IPS DF 19.7 (cell line): ENCODE results near the gene MMAB.

Source experiments
- DNase-seq: peaks from one replicate; pipeline ENCODE4 v3.0.0-alpha.2; 2013; ENCODE audit warnings: low read depth, low spot score

MMAB gene

DNA sequence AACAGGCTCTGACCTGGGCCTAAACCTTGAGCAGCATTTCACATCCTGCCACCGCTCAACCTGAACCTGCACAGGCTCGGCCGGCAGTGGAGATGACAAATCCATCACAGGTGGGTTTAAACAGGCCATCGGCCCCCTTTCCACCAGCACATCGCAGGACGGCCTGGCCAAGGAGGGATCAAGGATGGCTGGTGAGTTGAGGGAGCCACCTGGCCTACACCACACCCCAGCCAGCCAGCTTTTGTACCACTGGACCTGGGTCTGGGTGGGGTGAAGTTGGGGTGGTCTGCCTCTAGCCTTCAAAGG lies 14.2 kb downstream of the MMAB start:
- DNase-seq: no peak

DNA sequence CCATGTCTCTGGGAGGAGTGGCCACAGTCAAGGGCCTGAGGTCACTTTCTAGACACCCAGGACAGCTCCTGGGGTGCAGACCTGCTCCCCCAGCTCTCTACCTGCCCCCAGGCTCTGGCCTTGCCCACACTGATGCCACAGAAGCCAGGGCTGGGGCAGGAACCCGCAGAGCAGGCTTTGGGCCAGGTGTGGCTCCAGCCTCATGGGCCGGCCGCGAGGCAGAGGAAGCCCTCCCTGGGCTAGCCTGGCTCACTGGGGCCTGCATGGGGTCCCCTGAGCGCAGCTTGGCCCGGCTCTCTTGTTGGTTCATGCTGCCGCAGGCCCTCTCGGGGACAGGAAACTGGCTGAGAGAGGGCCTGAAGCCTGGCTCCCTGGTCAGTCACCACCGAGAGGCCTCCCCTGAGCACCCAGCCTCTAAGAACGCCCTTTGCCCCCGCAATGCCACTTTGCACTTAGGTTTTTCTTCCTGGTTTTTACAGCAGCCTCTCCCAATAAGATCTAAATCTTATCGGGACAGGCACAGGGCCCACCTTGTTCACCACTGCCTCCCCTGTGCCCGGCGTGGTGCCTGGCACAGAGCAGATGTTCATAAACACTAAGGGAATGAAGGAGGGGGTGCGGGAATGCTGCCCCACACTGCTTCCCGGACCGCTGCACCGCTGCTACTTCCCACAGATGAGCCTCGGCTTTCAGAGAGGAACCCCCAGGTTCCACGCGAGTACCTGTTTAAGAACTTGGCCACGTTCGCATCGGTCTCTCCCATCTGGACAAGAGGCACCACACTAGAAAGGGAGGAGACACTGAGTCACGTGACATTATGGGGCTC lies 14.7 kb downstream of the MMAB start:
- DNase-seq: no peak

DNA sequence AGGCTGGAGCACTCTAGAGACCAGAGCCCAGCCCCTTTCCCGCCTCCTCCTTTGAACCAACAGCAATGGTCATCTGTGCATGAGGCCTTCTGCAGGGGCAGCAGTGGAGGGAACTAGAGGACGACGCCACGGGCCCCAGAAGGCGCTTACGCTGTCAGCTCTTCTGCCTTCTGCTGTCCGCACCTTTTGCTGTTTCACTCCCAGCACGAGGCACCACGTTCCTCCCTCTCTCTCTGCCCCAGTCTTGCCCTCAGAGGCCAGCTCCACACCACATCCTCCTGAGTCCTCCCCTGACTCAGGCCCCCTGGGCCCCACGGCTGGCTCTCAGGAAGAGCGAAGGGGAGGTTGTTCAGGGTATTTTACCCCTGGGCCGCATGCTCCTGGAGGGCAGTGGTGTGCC lies 15.5 kb downstream of the MMAB start:
- DNase-seq: no peak

DNA sequence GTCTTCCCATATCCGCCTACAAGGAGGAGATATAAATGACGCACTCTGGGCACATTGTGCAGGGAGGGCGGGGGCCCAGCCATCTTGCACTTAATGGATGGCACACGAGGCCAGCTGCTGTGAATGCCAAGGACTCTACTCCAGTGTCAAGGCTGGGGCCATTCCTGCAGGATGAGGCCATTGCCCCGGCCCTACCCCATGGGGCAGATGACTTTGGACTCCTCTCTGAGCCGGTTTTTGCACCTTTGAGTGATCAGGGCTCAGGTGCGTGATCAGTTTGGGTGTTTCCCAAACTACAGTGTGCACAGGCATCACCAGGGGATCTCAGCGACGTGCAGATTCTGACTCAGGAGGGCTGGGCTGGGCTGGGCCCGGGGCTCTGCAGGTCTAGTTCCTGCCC lies 16.1 kb downstream of the MMAB start:
- DNase-seq: no peak

DNA sequence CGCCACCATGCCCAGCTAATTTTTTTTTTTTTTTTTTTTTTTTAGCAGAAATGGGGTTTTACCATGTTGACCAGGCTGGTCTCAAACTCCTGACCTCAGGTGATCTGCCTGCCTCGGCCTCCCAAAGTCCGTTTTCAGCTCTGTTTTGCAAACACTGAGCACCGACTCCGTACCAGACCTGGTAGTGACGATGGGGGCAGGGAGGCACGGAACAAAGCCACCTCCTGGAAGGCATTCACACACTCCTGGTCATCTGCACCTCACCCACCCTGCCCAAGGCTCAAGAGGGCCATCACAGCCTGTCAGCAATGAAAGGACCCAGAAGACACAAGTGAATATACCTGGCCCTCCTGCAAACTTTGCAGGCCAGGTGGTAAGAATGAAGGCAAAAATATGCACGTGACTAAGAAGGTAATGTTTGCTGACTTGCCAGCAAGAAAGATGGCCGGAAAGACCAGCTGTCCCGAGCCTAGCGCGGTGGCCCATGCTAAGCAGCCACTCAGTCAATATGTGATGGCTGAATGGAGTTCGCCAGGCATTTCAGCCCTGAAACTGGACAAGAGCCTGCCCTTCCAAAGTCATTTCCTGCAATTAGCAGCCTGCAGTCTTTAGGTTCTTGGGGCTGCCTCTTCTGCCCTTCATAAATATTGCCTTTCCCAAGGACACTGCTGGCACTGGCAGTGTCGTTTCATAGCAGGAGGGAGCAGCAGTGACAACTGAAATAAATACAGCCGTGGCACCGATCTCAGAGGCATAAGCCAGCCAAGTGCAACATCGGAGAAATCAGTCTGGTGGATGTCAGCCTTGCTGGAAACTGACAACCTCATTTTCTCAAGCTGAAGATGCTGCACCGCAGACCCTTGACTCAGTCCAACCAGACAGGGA lies 17.6 kb downstream of the MMAB start:
- no peak for DNase-seq

DNA sequence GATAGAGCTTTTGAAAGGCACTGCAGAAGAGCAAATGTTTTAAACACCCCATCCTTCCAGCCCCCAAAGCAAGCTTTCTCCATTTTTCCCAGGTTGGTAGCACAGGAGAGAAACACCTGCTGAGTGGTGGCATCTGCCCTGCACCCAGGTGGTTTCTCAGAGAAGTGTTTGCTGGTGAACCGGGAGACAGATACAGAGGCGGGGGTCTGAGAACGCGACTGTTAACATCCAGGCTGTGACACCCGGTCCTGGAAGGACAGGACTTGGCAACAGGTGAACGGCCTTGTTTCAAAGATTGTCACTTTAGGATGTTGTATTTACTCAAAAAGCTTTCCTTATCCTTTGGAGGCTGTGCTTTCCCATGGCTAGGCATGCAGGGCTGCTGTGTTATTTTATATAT lies 18.5 kb downstream of the MMAB start:
- DNase-seq: no peak

DNA sequence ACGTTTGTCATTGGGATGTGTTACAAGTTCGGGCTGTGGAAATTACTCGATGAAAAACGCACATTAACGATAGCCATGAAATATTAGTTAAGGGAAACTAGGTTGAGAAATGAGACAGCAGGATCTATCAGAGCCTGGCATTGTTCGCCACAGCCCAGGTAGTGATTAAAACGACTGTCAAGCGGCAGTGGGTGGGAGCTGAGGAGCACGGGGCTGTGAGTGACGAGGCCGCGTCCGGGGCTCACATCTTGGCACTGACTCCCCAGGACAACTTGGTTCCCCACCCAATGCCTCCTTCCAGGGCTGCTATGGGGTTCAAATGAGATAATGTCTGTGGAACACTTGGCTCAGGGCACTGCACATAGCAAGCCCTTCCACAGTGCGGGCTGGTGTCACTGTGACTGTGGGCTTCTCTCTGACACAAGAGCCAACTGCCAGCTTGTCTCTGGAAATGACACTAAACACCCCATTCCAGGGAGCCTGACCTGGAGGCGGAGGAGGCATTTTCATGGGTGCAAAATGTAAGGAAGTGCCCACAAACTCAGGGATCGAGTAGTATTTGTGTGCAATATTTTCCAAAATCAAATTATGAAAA lies 19.3 kb downstream of the MMAB start:
- no peak for DNase-seq

DNA sequence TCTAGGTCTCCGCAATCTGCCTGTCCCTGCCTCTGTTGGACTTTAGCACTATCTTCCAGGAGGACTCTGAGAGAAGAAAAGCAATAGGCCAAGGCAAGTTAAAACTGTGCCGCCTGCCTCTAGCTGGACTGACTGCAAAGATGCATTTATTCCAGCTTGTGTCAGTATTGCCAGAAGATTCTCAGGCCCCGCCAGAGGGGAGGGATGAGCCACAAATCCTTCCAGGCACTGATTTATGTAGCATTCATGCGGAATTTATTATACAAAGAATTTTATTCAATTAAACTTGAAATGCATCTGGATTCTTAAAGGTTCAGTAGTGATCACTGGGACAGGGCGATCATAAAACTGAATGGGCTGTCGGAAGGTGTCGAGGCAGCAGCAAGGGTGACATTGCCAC lies 19.8 kb downstream of the MMAB start:
- DNase-seq: no peak

DNA sequence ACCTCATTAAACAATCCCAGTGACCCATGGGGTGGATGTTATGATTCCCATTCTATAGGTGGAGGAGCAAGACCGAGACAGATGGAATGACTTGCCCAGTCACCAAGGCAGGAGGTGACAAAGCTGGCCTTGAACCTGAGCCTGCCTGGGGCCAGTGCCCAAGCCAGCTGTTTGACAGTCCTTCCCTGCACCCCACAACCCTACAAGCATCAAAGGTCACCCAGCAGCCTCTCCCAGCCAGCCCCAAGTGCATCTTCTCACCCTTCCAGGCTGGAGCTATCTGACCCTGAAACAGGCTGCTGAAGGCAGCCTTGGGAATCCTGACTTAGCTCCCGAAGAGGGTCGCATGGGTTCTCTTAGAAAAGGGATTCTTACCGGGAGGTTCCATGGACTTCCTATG lies 20.3 kb downstream of the MMAB start:
- DNase-seq: no peak

DNA sequence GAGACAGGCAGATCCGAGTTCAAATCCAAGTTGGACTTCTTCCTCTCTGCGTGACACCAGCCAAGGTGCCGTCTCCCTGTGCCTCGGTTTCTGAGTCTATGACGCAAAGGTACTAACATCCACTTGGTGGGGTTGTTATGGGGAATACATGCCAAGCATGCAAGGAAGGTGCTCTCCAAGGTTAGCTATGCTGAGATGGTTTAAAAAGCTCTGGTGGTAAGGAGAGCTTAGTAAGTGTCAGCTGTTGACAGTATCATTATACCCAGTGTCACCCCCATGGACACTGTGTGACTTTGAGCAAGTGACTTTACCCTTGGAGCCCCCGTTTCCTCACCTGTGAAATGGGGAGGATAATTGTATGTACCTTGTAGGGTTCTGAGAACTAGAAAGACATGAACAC lies 22.2 kb downstream of the MMAB start:
- no peak for DNase-seq

DNA sequence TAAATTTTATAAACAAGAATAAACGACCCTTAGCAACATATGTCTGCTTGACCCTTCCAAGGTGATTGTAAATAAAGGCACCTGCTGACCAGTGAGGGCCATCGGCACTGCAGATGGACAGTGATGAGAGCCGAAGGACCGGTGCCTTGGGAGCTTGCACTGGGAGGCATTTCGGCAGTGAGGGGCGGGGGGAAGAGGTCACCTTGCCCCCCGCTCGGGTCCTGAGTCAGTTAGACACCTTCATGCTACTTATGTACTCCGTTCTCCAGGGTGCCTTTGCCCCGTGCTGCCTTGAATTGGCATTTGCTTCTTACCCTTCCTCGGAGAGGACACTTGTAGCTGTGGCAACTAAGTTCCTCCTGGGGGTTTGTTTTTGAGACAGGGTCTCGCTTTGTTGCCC lies 23.0 kb downstream of the MMAB start:
- DNase-seq: no peak

DNA sequence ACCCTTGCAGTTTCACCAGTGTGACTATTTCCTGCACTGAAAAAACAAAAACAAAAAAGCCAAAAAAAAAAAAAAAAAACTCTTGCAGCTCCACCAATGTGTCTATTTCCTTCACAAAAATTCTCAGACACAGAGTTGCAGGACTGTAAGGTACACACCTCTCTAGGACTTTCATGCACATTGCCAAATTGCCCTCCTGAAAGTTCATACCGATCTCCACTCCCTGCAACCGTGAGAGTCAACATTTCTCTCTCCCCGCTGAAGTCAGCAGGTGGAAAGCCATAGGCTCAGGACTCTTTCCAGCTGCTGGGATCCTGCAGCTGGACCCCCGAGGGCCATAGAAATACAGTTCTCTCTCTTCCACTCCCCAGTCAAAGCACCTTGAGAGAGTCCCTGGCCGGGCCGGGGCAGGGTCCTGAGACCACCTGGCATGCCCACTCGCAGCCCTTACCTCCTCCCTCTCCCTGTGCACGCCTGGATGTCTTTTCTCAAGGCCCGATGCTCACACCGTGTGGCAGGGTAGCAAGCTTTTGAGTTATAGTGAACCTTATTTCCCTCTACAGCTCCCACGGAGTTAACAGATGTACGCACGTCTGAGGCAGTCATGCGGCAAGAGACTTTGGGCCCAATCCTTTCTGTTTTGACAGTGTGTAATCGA lies 23.6 kb downstream of the MMAB start:
- no peak for DNase-seq

DNA sequence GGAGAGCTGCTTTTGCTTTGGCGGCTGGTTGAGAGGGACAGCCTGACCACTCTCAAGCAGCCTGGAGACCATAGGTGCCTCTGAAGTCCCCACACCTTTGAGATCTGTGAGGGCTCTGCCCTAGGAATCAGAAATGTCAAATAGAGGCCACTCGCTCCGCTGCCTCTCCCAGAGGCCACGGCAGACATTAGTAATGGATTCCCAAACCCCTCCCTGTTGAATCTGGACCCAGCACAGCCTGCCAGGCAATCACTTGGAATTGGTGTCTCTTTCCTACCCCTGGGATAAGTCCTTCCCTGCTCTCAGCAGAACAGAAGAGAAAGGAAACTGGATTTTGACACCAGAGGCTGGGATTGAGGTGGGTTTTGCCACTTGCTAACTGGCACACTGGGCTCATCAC lies 25.0 kb downstream of the MMAB start:
- no peak for DNase-seq

DNA sequence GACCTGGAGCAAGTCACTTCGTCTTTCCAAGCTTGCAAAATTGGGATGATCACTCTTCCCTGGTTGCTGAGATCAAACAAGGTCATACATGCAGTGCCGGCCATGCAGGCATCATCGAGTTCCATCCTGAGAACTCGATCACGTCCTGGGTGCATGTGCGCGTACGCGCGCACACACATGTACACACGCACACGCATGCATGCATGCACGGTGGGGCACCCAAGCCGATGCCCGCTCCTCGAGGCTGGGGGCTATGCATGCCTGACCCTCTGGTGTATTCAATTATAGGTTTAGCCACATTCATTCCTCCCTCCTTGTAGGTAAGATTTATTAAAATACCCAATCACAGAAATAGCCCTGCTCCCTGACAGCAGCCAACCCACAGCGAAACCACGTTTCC lies 26.0 kb downstream of the MMAB start:
- DNase-seq: no peak

DNA sequence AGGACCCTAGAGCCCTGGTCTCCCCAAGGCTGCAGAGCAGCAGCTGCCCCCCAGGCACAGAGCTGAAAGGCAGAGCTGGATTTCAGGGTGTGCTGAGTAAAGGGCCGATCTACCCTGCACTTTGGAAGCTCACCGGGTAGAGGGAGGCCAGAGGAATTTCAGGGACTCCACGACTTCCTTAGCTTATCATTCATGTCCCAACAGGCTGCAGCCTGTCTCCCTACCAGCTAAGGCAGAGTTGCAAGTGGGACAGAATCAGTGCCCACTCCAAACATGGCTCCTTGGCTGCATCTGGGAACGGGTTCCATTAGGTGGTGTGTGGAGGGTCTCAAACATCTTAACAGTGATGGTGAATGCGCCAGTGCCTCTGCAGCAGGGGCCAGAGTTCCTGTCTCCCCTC lies 27.5 kb downstream of the MMAB start:
- DNase-seq: no peak

DNA sequence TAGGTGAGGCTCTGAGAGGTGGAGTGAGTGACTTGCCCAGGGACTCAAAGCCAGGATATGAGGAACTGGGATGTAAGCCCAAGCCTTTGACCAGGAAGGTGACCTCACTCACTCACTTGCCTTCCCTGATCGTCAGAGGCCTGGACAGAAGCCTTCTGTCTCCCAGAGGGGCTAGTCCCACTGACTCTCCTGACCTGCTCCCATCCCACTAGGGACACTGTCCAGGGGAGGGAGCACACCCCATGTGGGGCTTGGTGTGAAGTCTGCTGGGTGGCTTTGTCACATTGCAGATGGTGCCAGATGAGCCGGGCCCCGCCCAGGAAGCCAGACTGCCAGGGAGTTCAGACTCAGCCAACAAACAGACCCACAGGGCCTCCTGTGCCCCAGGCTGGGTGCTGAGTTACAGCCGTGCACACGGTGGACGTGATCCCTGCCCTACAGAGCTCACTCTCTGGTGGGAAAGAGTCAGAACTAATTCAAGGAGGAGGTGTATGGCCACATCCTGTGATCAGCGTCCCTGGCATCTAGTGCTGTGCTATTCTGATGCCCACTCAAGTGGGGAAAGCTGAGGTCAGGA lies 28.3 kb downstream of the MMAB start:
- DNase-seq: no peak

DNA sequence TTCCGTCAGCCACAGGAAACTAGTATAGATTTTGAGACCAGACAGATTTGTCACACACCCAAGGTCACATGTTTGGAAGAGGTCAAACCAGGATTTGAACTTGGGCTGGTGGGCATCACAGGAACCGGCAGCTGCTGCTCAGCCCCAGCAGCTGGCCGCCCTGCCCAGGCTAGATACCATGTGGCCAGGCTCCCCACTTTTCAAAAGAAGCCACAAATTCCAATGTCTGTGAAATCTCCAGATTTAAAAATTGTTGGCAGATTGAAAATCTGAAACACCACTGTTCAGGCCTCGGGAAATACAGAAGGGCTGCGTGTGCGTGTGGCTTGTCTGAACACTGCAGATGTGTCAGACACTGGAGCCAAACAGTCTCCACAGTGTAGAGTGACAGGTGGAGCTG lies 30.4 kb downstream of the MMAB start:
- no peak for DNase-seq

DNA sequence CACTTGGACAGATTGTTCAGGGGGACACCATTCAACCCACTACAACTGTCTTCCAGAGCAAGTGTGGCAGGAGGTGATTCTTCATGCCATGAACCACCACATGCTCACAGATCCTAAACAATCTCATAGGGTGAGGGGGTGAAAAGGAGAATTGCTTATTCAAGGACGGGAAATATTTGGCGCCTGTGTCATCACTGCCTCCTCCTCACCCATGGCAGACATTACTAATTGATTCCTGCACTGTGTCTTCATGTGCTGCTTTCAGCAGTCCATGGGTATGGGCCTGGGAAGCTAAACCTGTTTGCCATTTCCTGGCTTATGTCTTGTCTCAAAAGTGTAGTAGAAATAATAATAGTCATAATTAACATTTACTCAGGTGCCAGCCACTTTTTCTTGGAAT lies 31.3 kb downstream of the MMAB start:
- DNase-seq: no peak

DNA sequence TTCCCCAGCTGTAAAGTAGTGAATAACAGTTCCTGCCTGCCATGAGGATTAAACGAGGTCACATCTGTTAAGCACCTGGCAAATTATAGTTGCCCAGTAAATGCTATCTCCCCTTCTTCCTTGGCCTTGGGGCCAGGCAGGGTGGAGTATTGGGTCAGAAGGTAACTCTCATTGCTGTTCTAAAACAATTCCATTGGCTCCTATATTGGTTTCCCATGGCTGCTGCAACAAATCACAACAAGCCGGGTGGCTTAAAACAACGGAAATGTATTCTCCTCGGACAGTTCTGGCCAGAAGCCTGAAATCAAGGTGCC lies 31.9 kb downstream of the MMAB start:
- DNase-seq: no peak

DNA sequence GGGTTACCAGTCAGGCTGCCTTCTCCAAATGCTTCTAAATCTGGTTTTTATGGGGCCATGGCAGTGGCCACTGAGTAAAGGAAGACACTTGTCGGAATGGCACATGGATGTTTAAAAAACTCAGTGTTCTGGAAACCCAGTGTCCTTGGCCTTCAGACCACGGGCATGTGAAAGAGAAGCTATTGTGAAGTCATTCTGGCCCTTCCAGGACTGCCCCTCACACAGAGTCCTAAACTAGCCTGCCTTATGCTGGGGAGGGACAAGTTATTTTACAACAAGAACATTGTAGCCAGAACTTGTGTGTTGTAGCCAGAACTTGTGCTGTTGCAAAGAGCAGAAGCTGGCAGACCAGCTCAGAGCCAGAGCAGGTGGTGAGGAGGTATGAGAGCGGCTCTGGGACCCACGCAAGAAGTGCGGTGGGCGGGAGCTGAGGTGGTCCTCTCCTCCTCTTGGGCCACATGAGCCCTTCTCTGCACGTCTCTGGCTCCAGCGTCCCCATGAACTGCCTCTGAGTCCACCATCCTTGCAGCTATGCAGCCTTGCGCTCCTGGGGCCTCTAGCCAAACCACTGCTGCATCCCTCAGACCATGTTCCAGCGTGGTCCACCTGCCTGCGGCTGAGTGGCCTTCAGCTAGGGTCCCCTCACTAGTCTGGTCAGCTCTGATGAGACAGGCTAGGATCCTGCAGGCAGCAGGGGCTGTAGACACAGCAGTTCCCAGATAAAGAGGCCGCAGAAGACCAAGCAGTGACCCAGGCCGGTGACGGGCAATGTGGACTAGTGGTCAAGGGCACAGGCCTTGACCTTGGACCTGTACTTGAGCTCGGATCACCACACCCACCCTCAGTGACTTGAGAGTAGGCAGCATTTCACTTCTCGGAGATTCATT lies 32.5 kb downstream of the MMAB start:
- no peak for DNase-seq

DNA sequence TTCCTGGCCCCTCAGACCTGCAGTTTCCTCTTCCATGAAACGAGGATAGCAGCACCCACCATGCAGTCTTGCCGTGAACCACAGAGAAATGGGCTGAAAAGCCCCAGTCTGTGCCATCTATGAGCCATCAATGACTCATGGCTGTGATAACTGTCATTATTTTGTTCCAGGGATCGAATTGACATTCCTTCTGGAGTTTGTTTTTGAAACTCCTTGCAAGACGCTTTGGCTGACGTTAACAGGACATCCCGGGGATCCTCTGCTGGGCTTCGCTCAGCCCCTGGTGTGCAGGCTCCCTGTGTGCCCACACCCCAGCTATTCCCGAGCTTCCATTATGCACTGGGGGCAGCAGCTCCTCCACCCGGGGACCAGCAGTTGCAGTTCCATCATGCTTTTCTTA lies 33.8 kb downstream of the MMAB start:
- no peak for DNase-seq
